GM19043 (cell line): ENCODE measurements around the gene CDYL.

Experiments used
- ATAC-seq: cut with Tn5 transposase; IDR thresholded peaks from one replicate; pipeline ENCODE4 v1.9.1; 2021; ENCODE audit warnings: low read depth; ENCODE audit not compliant: unreplicated experiment

Gene CDYL

GRCh38 chr6:4872841-4873240 is 96.6 kb downstream of the CDYL start:
- no peak for ATAC-seq

- ATAC-seq, result no peak
Measured at GRCh38 chr6:4873928-4874327, 97.7 kb downstream of the CDYL start.

GRCh38 chr6:4879741-4880275 is 103.6 kb downstream of the CDYL start:
- ATAC-seq, result peak; percentile 62

GRCh38 chr6:4880363-4880762 is 104.2 kb downstream of the CDYL start:
- ATAC-seq, result no peak

GRCh38 chr6:4883298-4883697 is 107.1 kb downstream of the CDYL start:
- no peak for ATAC-seq

- no peak for ATAC-seq
Measured at GRCh38 chr6:4884646-4885340, 108.6 kb downstream of the CDYL start.

- no peak for ATAC-seq
Measured at GRCh38 chr6:4885341-4885933, 109.2 kb downstream of the CDYL start.

- ATAC-seq, result no peak
Measured at GRCh38 chr6:4888841-4889240, 112.6 kb downstream of the CDYL start.

- ATAC-seq, result no peak
Measured at GRCh38 chr6:4889701-4890100, 113.5 kb downstream of the CDYL start.

- ATAC-seq, result no peak
Measured at GRCh38 chr6:4890191-4890590, 114.0 kb downstream of the CDYL start.

- ATAC-seq, result no peak
Measured at GRCh38 chr6:4890627-4891026, 114.4 kb downstream of the CDYL start.

- ATAC-seq, result no peak
Measured at GRCh38 chr6:4891141-4891540, 114.9 kb downstream of the CDYL start.

- ATAC-seq, result no peak
Measured at GRCh38 chr6:4892785-4893485, 116.7 kb downstream of the CDYL start.

- ATAC-seq, result no peak
Measured at GRCh38 chr6:4894049-4894448, 117.8 kb downstream of the CDYL start.

GRCh38 chr6:4895971-4896370 is 119.8 kb downstream of the CDYL start:
- no peak for ATAC-seq

- no peak for ATAC-seq
Measured at GRCh38 chr6:4896401-4896800, 120.2 kb downstream of the CDYL start.

GRCh38 chr6:4899249-4900034 is 123.2 kb downstream of the CDYL start:
- no peak for ATAC-seq

GRCh38 chr6:4901386-4902061 is 125.3 kb downstream of the CDYL start:
- ATAC-seq, result peak; percentile 52

- no peak for ATAC-seq
Measured at GRCh38 chr6:4902363-4902762, 126.2 kb downstream of the CDYL start.

GRCh38 chr6:4903121-4903520 is 126.9 kb downstream of the CDYL start:
- no peak for ATAC-seq
